HG02970 (cell line): ENCODE measurements around the gene SUPT3H.

Experiments
- ATAC-seq: cut with Tn5 transposase; IDR thresholded peaks from one replicate; pipeline ENCODE4 v1.9.1; 2021; ENCODE audit warnings: mild to moderate bottlenecking, moderate library complexity, moderate number of reproducible peaks; ENCODE audit not compliant: unreplicated experiment, low FRiP score

Gene SUPT3H

GRCh38 chr6:45394586-45395095, 16.9 kb upstream of the SUPT3H start:
- no peak for ATAC-seq

GRCh38 chr6:45388328-45388727, 10.6 kb upstream of the SUPT3H start:
- no peak for ATAC-seq

- ATAC-seq = no peak
Measured at GRCh38 chr6:45387236-45387635, 9.5 kb upstream of the SUPT3H start.

GRCh38 chr6:45386501-45386900, 8.8 kb upstream of the SUPT3H start:
- ATAC-seq = no peak

GRCh38 chr6:45382391-45382790, 4.7 kb upstream of the SUPT3H start:
- no peak for ATAC-seq

- peak; percentile 22 for ATAC-seq
Measured at GRCh38 chr6:45378334-45378926, 696 bp upstream of the SUPT3H start.

- ATAC-seq = no peak
Measured at GRCh38 chr6:45377043-45377553, 636 bp downstream of the SUPT3H start.

- ATAC-seq = no peak
Measured at GRCh38 chr6:45376310-45377042, 1.3 kb downstream of the SUPT3H start.

GRCh38 chr6:45375449-45375848, 2.3 kb downstream of the SUPT3H start:
- no peak for ATAC-seq

GRCh38 chr6:45371924-45372573, 5.7 kb downstream of the SUPT3H start:
- no peak for ATAC-seq

- ATAC-seq = no peak
Measured at GRCh38 chr6:45369870-45370269, 7.9 kb downstream of the SUPT3H start.

- no peak for ATAC-seq
Measured at GRCh38 chr6:45367999-45368398, 9.7 kb downstream of the SUPT3H start.

- ATAC-seq = no peak
Measured at GRCh38 chr6:45366534-45366933, 11.2 kb downstream of the SUPT3H start.

- ATAC-seq = no peak
Measured at GRCh38 chr6:45365036-45365435, 12.7 kb downstream of the SUPT3H start.

- no peak for ATAC-seq
Measured at GRCh38 chr6:45364466-45364865, 13.3 kb downstream of the SUPT3H start.

- no peak for ATAC-seq
Measured at GRCh38 chr6:45353654-45354053, 24.1 kb downstream of the SUPT3H start.

GRCh38 chr6:45351667-45352066, 26.1 kb downstream of the SUPT3H start:
- ATAC-seq = no peak

GRCh38 chr6:45351076-45351475, 26.7 kb downstream of the SUPT3H start:
- no peak for ATAC-seq

GRCh38 chr6:45350186-45350710, 27.5 kb downstream of the SUPT3H start:
- ATAC-seq = no peak

- no peak for ATAC-seq
Measured at GRCh38 chr6:45344900-45345299, 32.8 kb downstream of the SUPT3H start.

GRCh38 chr6:45328523-45328922, 49.2 kb downstream of the SUPT3H start:
- ATAC-seq = no peak
